Jurkat, Clone E6-1 (cell line): Measurements from ENCODE around the gene DEAF1.
"Not testable (repeated sequence)": the region's sequence is repeated elsewhere in the genome, so short reads cannot be mapped to it uniquely, and the experiment has no call there.

Experiments
- DNase-seq: peaks from one replicate; pipeline ENCODE4 v3.0.0-alpha.2; 2011; ENCODE audit warnings: low read depth, low spot score
- H3K4me3 ChIP-seq: 2 replicates; pipeline ENCODE4 v1.5.1; 2011; ENCODE audit warnings: mild to moderate bottlenecking, low read length, control low read depth, moderate library complexity

DEAF1 gene

DNA sequence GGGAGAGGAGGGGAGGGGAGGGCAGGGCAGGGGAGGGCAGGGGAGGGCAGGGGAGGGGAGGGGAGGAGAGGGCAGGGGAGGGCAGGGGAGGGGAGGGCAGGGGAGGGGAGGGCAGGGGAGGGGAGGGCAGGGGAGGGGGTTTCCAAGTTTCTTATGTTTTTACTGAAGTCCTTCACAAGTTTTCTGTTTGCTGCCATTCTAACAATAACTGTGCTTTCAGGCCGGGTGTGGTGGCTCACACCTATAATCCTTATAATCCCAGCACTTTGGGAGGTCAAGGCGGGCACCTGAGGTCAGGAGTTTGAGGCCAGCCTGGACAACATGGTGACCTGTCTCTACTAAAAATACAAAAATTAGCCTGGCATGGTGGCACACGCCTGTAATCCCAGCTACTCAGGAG, 4.8 kb downstream of the DEAF1 start:
- not testable (repeated sequence) for H3K4me3 ChIP-seq, DNase-seq

DNA sequence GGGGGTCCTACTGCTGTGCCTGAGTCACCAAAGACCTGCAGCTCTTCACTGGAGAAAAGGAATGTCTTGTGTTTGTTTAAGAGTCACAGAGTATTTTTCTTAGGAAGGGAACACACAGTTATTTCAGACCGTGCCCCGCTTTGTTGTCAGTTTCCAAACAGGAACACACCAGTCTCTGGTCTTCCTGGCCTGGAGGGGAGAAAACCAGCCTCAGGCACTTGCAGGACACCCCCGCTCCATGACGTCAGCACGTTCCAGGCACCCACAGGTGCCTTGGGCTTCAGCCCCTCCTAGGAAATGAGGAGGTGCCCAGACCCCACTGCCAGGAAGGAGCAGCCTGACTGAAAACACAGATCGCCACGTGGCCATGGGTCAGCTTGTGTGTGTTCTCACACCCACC, 5.4 kb downstream of the DEAF1 start:
- no peak overlapping the region for H3K4me3 ChIP-seq
- DNase-seq = no peak

DNA sequence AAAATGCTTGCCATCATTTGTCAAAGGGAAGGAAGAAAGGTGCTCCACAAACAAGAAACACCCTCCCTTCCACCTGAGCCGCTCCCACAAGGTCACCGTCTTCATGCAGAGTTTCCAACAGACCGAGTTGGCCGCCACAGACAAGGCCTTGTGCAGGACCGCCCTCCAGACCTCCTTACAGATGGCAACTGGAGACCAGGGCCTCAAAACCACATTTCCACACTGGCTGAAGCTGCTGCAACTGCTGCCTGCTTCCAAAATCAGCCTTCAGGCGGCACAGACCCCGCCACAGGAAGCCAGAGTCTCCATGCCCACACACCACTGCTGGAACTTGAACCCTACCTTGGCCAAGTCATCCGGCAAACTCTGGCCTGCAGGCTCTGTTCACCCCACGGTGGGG, 6.3 kb downstream of the DEAF1 start:
- no peak overlapping the region for H3K4me3 ChIP-seq
- DNase-seq = no peak

GRCh38 chr11:687751-688150, 7.3 kb downstream of the DEAF1 start:
- no peak for DNase-seq
- H3K4me3 ChIP-seq = no peak overlapping the region

GRCh38 chr11:686451-687243, 8.4 kb downstream of the DEAF1 start:
- H3K4me3 ChIP-seq = no peak overlapping the region
- no peak for DNase-seq

DNA sequence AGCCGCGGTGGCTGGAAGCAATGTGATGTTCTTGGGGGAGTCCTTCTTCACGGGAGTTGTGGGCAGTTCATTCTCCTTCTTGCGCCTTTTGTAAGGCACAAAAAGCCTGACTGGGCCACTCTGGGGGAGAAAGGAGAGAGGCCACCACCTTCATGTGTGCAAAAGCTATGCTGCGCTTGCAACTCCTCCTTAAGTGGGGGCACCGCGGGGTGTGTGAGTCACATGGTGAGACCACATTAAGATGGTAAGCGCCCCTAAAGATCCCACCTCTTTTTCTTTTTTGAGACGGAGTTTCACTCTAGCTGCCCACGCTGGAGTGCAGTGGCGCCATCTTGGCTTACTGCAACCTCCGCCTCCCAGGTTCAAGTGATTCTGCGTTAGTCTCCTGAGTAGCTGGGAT, 14.1 kb downstream of the DEAF1 start:
- DNase-seq = no peak
- no peak overlapping the region for H3K4me3 ChIP-seq

DNA sequence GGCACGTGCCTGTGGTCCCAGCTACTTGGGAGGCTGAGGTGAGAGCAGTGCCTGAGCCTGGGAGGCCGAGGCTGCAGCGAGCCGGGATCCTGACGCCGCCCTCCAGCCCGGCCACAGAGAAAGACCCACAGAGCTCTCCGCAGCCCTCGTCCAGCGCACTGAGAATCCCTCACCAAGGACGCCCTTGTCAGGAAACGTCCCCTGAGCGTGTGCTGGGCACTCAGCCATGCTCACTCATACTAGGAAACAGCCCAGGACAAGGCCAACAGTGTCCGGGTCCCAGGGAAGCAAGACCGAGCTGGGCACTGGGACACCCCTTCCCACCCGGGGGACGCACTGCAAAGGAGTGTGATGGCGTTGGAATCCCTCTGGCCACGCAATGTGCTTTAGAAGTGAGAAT, 14.5 kb downstream of the DEAF1 start:
- no peak for DNase-seq
- no peak overlapping the region for H3K4me3 ChIP-seq

DNA sequence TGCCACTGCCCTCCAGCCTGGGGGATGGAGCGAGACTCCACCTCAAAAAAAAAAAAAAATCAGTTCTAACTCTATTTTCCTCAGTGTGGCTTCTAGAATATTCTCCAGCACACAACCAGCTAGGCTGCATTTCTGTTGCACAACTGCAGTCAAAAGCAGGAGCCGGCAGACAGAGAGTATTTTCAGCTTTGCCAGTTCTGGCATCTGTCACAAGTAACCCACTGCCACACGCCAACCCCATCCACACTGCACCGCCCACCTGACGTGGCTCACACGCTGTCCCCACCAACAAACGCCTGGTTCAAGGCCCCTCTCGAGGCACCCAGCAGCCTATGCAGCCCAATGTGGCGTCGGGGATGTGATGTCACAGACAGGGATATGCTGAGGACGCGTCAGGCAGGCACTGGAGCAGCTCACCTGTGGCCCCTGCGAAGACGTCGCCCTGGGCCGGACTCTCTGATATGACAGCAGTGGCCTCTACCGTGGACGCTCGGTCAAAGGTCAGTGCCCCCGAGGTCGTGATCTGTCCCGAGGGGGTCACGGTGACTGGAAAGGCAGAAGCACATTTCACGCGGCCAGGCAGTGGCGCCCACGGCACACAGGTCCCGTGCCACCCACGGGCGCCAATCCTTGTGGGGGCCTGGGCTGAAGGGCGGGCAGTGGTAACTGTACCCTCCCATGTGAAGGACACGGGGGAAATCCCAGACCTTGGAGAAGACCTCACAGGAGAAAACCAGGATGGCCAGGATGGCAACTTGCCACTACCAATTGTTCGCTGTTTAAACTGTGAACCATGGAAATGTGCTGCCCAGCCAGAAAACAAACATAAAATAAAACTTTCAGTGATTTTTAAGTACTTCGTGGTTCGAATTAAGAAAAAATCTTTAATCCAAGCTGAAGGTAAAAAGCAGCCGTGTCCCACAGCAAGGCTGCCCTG, 15.5 kb downstream of the DEAF1 start:
- H3K4me3 ChIP-seq = no peak overlapping the region
- DNase-seq = no peak

- no peak overlapping the region for H3K4me3 ChIP-seq
- no peak for DNase-seq
Measured at GRCh38 chr11:678297-678696, 16.7 kb downstream of the DEAF1 start.

DNA sequence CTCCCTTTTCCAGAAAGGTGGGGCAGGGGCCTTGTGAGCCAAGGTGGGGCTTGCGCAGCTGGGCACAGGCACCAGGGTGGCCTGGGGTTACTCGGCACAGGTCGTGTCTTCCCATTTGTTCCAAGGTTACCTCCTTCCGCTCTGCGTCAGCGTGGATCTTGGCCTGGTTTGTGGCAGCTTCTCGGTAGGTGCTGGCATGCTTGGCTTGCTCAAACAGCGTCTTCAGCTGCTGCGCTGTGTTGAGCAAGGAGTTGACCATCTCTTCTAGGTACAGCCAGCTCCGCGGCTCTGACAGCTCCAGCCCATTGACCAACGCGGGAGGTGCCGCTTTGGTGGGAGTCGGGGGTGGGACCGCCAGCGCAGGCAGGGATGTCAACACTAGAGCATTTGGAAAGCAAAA, 20.6 kb downstream of the DEAF1 start:
- no peak for DNase-seq

GRCh38 chr11:673866-674265, 21.2 kb downstream of the DEAF1 start:
- no peak overlapping the region for H3K4me3 ChIP-seq
- DNase-seq = no peak

More for the DNA sequence above, 20.6 kb downstream of the DEAF1 start:
- H3K4me3 ChIP-seq = no peak overlapping the region

- H3K4me3 ChIP-seq = no peak overlapping the region
- DNase-seq = no peak
Measured at GRCh38 chr11:665704-666281, 29.2 kb downstream of the DEAF1 start.

- DNase-seq = no peak
- no peak overlapping the region for H3K4me3 ChIP-seq
Measured at GRCh38 chr11:665062-665703, 29.8 kb downstream of the DEAF1 start.

DNA sequence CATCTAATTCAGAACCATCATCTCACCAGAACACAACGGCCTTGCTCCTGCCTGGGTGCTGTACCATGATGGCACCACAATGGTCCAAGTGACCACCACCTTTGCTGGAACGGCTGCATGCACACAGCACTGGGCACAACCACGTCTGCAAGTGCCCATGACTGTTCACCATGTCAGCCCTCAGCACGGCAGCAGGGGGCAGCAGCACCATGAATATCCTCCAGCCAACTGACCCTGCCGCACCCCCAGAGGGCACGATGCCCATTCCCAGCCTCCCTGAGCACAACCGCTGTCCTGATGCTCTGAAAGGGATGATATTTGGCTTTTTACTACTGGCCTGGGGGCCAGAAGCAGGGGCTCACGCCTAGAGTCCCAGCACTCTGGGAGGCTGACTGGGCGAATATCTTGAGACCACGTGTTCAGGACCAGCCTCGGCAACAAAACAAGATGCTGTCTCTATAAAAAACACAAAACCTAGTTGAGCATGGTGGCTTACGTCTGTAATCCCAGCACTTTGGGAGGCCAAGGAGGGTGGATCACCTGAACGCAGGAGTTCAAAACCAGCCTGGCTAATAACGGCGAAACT, 32.2 kb downstream of the DEAF1 start:
- no peak for DNase-seq
- H3K4me3 ChIP-seq = no peak overlapping the region

GRCh38 chr11:660681-661444, 34.2 kb downstream of the DEAF1 start:
- DNase-seq = no peak

GRCh38 chr11:660281-660680, 34.7 kb downstream of the DEAF1 start:
- DNase-seq = no peak
- H3K4me3 ChIP-seq = no peak overlapping the region

More at GRCh38 chr11:660681-661444, 34.2 kb downstream of the DEAF1 start:
- no peak overlapping the region for H3K4me3 ChIP-seq

- DNase-seq = no peak
- H3K4me3 ChIP-seq = no peak overlapping the region
Measured at GRCh38 chr11:659532-660085, 35.4 kb downstream of the DEAF1 start.

GRCh38 chr11:657691-658126, 37.3 kb downstream of the DEAF1 start:
- DNase-seq = no peak
- H3K4me3 ChIP-seq = no peak overlapping the region
